Left renal pelvis (tissue), 4 donors: Measurements from ENCODE around the gene AUP1. TPM values are rescaled to one million over a fixed set of nuclear protein-coding genes. Genes with fewer than 3 reads are reported as not detected.

ENCODE experiments used
- DNase-seq, 4 donors: peaks; one replicate each; pipeline ENCODE4 v3.0.0-alpha.2; 2013; ENCODE audit warnings: low read depth in 4 of 4, low spot score in 3 of 4
- polyA plus RNA-seq, 4 donors: library from polyadenylated mRNA; unstranded; fragments of 120-200 nt; gene quantifications; one replicate each; pipeline ENCODE4 v1.2.1, GENCODE V29; 2013; ENCODE audit not compliant: insufficient read length in 4 of 4

Gene AUP1
- polyA plus RNA-seq, 4 donors: 84.6 to 125 (median 102) TPM

DNA sequence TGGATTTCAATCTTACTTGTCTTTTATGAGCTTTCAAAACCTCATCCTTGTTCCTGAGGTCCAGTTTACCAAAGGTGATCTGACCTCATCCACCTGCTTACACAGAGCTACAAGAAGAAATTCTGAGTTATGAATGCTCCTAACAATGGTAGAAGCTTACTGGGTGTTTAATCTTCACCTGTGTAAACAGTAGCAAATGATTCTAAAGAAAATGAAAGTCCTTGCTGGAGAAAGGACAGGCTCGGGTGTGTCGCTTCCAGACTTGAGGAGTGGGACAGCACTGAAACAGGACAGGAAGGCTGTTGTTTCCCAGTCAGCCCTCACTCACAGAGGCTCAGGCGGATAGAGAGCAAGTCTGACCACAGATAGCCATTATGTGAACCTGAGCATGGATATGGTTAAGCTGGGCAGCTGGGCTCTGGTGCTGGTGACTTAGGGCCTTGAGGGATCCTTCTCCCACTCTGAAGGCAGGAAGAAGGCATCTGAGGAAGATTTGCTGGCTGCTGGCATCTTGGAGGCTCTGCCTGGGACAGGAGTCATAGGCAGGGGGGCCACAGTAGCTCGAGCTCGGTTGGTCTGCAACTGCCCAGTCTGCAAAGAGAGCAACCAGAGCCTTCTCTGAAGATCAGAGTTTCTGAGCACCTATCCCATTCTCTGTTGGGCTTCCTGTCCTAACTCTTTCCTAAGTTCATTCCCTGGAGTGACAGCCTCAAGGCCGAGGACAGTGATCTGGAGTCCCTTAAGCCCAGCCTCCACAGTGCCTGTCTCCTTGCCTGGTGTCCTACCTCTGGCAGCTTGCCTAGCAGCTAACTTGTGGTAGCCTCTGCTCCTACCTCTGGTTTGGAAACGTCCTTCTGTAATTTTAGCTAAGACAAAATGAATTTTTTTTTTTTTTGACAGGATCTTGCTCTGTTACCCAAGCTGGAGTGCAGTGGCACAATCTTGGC is 29.1 kb upstream of the AUP1 start:
- no peak for DNase-seq

DNA sequence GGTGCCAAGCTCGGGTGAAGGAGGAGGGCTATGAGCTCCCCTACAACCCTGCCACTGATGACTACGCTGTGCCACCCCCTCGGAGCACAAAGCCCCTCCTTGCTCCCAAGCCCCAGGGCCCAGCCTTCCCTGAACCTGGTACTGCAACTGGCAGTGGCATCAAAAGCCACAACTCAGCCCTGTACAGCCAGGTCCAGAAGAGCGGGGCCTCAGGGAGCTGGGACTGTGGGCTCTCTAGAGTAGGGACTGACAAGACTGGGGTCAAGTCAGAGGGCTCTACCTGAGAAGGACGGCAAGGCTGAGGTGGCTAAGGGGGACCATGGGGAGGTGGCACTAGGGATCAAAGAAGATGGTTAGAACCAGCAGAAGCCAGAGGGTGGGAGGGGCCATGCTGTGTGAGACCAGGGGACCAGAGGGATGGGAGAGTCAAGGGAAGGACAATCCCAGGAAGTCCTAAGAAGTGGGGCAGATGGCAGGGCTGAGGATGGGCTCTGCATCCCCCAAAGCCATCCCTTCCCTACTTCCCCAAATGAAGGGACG is 27.4 kb upstream of the AUP1 start:
- no peak for DNase-seq

DNA sequence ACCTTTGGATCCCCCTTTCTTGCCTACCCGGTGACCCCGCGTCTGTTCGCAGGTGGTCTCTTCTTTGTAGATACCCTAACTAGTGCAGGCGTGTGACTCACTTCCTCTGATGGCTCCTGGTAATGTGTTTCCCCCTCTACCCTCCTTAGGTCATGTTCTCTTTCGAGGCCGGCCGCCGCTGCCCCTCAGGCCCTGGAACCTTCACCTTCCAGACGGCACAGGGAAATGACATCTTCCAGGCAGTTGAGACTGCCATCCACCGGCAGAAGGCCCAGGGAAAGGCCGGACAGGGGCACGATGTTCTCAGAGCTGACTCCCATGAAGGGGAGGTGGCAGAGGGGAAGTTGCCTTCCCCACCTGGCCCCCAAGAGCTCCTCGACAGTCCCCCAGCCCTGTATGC is 26.7 kb upstream of the AUP1 start:
- no peak for DNase-seq

DNA sequence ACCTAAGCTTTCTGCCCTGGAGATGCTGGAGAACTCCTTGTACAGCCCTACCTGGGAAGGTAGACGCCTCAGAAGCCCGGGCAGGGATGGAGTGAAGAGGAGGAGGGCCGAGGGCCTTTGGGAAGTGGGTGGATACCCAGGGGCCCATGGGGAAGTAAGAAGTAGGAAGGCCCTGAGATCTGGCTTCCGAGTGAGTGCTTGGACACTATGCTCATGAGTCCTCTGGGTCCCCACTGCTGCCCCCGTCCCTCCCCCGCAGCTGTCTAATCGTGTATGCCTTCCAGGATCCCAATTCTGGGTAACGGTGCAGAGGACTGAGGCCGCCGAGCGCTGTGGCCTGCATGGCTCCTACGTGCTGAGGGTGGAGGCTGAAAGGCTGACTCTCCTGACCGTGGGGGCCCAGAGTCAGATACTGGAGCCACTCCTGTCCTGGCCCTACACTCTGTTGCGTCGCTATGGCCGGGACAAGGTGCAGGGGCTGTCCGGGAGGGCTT is 26.2 kb upstream of the AUP1 start:
- no peak for DNase-seq

DNA sequence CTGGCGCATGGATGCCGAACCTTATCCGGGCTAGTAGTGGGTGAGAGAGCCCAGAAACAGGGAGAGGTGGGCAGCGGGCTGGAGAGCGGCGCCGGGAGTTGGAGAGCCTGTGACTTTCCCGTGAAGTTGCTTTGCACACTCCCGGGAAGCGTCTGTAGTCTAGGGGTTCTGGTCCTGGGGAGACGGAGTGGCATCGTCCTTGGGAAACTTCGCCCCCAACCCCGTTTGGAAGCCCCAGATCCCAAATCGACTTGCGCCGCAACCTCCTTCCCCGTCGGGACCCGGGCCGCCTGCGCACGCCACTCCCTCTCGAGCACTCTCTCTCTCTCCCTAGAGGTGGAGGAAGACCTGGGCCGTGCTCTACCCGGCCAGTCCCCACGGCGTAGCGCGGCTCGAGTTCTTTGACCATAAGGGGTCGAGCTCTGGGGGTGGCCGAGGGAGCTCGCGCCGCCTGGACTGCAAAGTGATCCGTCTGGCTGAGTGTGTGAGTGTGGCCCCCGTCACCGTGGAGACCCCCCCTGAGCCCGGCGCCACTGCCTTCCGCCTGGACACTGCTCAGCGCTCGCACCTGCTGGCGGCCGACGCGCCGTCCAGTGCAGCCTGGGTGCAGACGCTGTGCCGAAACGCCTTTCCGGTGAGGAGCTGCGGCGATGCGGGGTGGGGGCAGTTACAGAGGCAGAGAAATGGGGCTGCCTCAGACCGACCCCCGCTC is 25.5 kb upstream of the AUP1 start:
- DNase-seq: no peak

DNA sequence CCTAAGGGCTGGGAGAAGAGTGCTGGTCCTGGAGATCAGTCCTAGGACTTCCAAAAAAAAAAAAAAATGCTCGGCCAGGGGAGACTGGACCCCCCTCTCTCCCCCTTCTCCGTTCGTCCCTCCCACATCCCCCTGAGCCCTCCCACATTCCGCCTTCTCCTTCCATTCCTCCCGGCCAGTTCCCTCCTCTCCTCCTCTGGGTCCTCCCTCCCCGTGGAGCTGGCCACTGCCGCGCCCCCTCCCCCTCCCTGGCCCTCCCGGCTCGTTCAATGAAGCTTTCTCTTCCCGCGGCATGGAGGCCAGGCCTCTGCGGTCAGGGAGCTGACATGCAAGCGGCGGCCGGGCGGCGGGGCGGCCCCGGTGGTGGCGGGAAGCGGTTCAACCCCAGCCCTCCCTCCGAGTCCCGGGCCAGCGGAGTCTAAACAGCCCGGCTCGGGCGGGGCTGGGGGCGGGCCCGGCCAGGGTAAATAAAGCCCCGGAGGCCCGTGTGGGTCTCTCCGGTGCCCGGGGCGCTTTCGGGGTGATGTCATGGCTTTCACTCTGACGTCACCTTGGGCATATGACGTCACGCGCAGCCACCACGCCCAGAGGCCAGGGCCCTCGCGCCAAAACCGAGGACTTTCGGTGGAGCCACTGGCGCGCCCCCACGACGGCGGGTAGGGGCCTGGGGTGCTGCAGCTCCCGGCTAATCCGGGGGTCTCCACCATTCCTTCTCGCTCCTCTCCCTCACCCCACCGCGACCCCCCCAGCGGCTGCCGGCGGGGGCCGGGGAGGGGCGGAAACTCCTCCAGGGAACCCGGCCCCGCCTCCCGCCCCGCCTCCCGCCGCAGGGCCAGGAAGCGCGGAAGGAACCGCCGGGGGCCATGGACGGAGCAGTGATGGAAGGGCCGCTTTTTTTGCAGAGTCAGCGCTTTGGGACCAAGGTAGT is 24.6 kb upstream of the AUP1 start, which contains the start of the genes DOK1 and LOXL3:
DOK1 (plus strand) TSS at position 829 of the 928 bp plus-strand sequence; CDS start at position 864, 35 bp downstream.
LOXL3 (minus strand) TSS at position 51 of the 928 bp plus-strand sequence. CDS start 1,308 bp downstream, outside the sequence.
- peak in 3 of 4 donors; percentile 78 to 81 (median 79) for DNase-seq

DNA sequence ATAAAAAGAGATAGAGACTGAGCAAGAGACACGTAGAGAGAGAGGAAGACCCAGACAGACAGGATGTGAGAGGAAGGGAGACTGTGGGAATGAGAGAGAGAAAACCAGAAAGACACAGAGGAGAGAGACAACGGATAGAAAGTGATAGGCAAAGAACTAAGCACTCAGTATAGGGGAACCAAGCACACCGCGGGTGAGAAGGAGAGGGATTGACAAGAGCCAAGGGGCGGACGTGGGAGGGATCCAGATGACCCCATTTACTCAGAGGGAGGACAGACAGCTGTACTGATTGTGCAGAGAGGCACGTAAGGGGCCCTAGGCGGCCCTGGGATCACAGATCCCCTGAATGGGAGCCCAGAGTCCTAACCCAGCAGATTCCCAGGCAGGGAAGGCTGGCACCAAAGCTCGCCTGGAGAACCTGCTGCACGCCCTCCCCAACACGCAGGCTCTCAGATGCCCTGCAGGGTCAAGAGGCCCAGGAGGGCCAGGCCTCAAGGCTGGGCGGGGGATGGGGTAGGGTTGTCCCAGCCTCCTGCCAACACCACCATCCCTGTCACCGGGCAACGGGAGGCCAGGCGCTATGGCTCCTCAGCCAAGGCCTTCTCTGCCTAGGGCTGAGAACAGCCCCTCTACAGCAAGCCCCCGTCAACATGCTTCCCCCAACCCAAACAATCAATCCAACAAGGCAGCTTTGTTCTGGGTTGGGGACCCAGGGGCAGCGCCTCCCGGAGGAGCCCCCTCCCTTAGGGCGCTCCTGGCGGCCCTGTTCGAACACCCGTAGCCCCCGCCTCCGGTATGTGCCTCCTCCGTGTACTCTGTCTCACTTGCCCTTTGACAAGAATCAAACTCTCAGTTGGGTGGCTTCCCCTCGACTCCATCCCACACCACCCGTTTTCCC is 23.7 kb upstream of the AUP1 start:
- DNase-seq: no peak

DNA sequence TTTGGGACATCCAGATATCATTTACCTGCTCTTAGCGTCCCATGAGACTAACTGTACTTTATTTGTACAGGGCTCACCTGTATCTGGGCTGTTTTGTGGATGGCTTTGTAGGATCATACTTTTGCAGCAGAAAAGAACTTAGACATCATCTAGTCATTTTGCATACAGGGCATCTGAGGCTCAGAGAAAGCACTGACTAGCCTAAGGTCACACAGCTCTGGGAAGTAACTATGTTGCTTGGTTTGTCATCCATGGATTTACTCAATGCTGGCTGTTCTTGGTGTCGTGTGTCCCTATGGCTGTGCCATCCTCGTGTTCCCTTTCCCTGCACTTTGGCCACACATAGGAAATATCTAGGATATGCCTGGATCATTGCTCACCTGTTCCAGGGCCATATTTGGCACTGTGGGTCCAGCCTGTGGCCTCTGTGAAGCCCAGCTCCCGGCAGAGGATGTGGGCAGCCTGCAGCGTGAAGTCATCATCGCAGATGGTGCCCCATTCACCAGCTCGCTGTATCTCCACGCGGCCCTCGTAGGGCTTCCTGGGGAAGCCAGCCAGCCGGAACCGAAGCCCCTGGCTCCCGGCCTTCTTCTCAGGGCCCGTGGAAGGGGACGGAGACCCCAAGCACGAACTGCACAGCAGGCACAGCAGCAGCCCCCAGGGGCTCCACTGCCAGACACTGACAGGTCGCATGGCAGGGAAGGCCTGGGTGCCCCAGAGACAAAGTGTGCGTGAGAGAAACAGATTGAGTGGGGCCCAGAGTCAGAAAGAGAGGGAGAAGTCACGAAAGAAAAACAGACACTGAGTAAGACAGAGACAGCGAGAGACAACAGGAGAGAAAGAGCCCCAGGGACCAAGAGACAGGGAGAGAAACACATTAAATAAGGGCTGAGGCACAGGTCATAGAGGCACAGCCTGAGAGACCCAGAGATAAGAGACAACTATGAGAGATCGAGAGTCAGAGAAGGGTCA is 22.7 kb upstream of the AUP1 start:
- no peak for DNase-seq

DNA sequence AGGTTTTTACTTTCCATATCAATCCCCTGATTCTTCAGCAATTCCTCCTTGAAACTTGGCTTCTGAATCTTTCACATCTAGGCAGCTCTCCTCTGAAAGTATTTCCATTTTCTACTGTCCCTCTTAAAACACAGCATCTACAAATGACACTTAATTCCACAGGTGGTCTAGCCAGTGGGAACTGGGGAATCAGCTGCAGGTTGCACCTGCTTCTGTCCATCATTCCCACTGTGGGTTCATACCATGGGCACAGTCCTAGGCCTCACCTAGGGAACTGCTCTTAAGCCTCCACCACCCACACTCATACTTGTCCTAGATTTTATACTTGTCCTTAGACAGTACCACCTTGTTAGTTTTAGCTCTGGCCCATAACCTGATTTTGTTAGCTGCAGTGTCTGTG is 22.0 kb upstream of the AUP1 start:
- DNase-seq: no peak

DNA sequence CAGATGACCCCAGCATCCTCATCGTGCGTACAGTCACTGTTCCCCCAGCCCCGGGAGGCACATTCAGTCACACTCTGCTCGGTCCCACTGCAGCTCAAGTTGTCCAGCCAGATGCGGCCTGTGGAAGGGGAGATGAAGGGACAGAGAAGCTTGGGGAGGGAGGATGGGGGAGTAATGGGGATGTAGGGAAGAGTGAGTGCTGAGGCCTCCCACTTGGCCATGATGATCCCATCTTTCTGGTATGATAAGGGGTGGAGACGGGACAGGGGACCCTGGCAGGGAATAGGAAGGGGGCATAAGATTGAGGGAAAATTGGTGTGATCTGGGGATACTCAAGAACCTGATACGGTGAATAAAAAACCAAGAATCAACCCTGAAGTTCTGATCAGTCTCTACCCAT is 20.7 kb upstream of the AUP1 start:
- no peak for DNase-seq

DNA sequence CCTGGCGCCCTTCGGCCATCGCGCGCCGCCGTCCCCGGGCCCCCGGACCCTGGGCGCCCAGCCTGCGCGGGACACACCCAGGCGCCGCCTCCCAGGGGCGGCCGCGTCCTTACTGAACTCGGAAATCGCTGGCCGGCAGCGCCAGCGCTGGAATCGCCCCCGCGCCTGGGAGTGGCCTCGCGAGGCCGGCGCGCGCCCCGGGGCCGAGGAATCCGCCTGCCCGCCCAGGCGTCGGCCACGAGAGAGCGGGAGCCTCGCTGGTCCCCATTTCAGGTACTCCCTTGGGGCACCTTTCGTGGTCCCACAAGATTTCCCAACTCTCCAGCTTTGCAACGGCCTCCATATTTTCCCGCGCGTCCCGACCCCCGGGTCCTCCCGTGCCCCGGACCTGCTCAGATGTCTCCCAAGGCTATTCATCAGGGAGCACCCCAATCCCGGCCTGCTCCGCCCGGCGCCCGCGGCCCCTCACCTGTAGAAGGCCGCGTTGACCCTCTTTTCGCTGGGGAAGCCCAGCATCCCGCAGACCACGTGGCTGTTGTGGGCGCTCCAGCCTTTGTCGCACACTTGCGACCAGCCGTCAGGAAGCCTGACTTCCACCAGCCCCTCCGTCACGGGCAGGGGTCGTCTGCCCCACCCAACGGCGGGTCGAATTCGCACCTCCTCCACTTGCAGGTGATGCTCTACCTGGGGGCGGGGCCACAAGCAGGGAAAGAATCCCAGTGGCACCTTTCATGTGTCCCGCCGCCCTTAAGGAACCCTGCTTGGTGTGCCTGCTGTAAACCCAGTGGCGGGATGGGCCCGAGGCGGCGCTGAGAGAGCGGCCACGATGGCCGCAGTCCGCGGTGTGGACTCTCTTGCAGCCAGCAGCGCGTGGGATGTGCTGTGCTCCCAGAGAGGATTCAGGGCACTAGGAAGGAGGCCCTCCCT is 19.7 kb upstream of the AUP1 start:
- DNase-seq: no peak

DNA sequence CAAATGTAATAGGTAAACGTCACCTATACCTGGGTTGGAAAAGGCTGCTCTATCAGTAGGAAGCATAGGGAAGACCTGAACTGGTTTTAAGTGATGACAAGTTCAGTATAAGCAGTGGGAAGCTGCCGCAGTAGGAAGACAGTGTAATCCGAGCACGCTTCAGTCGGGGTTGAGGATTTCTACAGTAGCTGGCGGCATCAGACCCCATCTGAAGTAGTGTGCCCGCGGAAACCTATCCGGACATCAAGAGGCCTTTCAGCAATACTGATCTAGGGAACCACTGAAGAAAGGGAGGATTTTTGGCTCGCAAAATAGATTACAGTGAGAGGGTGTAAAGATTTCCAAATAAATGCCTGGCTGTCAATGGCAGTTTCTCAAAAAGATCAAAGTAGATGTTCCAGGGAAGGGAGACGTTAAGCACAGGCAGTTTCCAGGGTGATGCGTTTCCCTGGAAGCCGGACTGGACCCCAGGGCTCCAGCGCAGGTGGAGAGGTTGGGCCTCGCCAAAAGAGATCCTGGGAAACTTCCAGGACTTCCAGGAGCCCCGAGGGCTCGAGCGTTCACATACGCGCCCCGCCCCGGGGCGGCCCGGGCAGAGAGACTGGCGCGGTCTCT is 18.9 kb upstream of the AUP1 start:
- DNase-seq: no peak

DNA sequence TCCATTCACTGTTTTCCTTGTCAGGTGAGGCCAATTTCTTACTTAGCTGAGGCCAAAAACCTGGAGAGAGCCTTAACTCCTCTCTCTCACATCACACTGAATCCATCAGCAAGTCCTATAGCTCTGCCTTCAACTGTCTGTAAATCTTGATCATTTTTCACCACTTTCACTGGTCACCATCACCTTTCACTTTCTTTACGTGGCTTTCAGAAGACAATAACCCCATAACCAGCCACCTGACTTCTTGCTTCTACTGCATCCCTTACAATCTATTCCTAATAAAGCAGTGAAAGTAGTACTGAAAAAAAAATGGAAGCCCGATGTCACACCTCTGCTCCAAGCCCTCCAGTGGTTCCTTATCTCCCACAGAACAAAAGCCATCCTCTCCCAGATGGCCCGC is 16.5 kb upstream of the AUP1 start:
- no peak for DNase-seq

DNA sequence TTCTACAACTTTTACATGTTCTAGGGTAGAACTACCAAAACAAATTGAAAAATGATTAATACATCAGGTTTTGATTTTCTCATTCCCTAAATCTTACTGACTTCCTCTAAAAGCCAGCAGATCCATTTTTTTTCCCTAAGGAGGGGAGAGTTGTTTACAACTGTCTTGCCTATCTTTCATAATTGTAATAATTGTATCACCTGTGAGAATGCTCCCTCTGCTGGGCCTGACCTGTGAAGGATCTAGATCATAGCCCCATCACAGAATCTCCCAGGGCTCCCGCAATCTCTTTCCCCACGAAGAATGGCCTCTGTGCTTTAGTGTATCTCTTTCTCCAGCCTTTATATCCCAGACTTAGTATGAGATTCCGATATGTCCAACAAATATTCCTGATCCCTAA is 15.1 kb upstream of the AUP1 start:
- no peak for DNase-seq

DNA sequence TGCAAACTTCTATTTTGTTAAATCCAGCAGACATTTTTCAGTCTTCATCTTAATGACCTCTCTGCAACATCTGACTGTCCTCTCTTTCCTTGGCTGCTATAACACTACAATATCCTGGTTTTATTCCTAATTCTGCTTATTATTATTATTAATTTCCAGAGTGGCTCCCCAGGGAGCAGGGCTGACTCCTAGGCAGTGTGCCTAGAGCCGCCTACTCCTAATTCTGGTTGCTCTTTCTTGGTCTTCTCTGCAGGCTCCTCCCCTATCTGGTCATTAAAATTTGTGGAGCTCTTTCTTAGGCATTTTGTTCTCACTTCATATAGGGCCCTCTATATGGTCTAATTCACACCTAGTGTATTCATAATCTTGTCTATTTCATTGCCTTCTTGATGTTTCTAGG is 13.5 kb upstream of the AUP1 start:
- no peak for DNase-seq

DNA sequence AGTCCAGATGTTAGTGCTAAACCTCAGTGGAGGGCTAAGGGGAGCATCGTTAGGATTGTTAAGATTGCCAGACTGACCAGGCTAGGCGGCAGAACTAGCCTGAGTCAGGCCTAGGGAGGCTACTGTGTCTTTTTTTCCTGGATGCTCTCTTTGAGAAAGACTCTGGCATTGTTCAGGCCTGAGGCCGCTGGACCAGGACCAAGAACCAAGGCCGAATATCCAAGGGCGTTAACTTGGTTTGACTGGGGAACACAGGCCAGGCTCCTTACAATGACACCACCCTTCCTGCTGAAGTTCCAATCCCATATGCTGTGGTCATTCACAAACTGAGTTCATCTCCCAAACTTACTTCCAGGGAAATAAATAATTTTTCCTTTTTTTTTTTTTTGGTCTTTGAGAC is 10.8 kb upstream of the AUP1 start:
- no peak for DNase-seq
